ENCODE data around the gene PSMA4. TPM values are rescaled to one million over a fixed set of nuclear protein-coding genes. Genes with fewer than 3 reads are reported as not detected.

The PSMA4 gene
- total and polyA plus RNA-seq, 2 of the 8 experiments (the other 6 are each of a cell fraction or from before 2014, with no cell fraction given): 348 to 445 TPM

GRCh38 chr15:78538358-78538757 lies 1.9 kb upstream of the PSMA4 start:
- Histone ChIP-seq H3K27ac (ENCODE audit: low read depth, low read length) (no peak overlapping the region), H3K56ac (replicated peaks; ENCODE audit: insufficient read length, low read depth, low read length) (no peak overlapping the region), H2AK5ac (ENCODE audit: low read depth, low read length) (no peak overlapping the region), H3K9me3 (ENCODE audit: insufficient read depth in 2 of 2, low read depth in 1 of 2, low read length in 1 of 2) (no peaks in the 10 kb centered on the region), H3K4me2 (ENCODE audit: insufficient read depth in 1 of 2, low read depth in 2 of 2, low read length in 2 of 2) (no peak overlapping the region), H2BK5ac (ENCODE audit: low read depth, low read length) (no peak overlapping the region), H4K5ac (ENCODE audit: insufficient read length, low read depth, low read length) (no peak overlapping the region), H3K14ac (ENCODE audit: insufficient read length) (no peak overlapping the region), H3K4me1 (replicated peaks in 1 of 4; ENCODE audit: control insufficient read depth in 3 of 4, insufficient read depth in 4 of 4, low read length in 3 of 4) (peaks cover 0 to 3% (median 1%) of the 10 kb centered on the region in 4 experiments; a peak in 3 of 7 replicates), H3K18ac (ENCODE audit: extremely low read depth, low read length) (no peak overlapping the region), H3K36me3 (ENCODE audit: control insufficient read depth in 2 of 4, insufficient read depth in 4 of 4, low read length in 3 of 4) (peaks cover 0 to 16% (median 6%) of the 10 kb centered on the region in 4 experiments; a peak in 6 of 8 replicates), H3K79me2 (ENCODE audit: control insufficient read depth in 1 of 2, insufficient read depth in 2 of 2, low read length in 2 of 2) (peaks cover 0 to 22% of the 10 kb centered on the region in 2 experiments; a peak in 2 of 4 replicates), H4K20me1 (replicated peaks in 1 of 2; ENCODE audit: control insufficient read depth in 1 of 2, insufficient read depth in 2 of 2, low read length in 2 of 2) (no peaks in the 10 kb centered on the region), H3K4me3 (ENCODE audit: extremely low read depth in 1 of 4, insufficient read depth in 2 of 4, low read depth in 3 of 4, low read length in 4 of 4) (no peak overlapping the region), H2BK12ac (ENCODE audit: low read depth, low read length) (no peak overlapping the region; the same call in 1 of the 2 replicates), H3K23ac (ENCODE audit: insufficient read length) (no peak overlapping the region), H2AFZ (ENCODE audit: low read length) (no peak overlapping the region), H3K9ac (replicated peaks in 1 of 4; ENCODE audit: extremely low read depth in 1 of 4, low read depth in 3 of 4, low read length in 3 of 4) (no peak overlapping the region), H4K91ac (replicated peaks; ENCODE audit: insufficient read length, low read length) (no peak overlapping the region), H3K27me3 (replicated peaks in 1 of 4; ENCODE audit: control insufficient read depth in 3 of 4, extremely low read depth in 1 of 4, insufficient read depth in 3 of 4, low read length in 3 of 4) (no peaks in the 10 kb centered on the region), H4K8ac (ENCODE audit: extremely low read depth, insufficient read depth, low read length) (no peak overlapping the region), H2BK15ac (ENCODE audit: low read length) (no peak overlapping the region), H2BK20ac (ENCODE audit: low read length) (no peak overlapping the region), H3K23me2 (ENCODE audit: low read depth, low read length) (peaks cover 3% of the 10 kb centered on the region; the same call in 1 of the 2 replicates), H2BK120ac (replicated peaks; ENCODE audit: low read depth, low read length) (no peak overlapping the region), H3K79me1 (ENCODE audit: low read depth, low read length) (peaks cover 3% of the 10 kb centered on the region), H3K4ac (replicated peaks; ENCODE audit: insufficient read length, low read depth, low read length) (no peak overlapping the region)
- no peak for FAIRE-seq
- DNase-seq (ENCODE audit: low read depth in 1 of 2, low spot score in 2 of 2): no peak
- CTCF ChIA-PET (ENCODE audit: partially characterized antibody): interaction anchor here (0.6 kb wide), 1 partner anchor 246 kb away, joined by 3 read pairs; no protein-coding TSS in a partner anchor
- 93% methylated on average over 1 of the region's 1 CpG; no CpG with 5 or more reads in 1 of the 2 experiments for WGBS, 2 experiments (ENCODE audit: extremely low coverage in 1 of 2, insufficient coverage in 1 of 2, insufficient read length in 1 of 2, insufficient replicate concordance in 2 of 2, low coverage in 1 of 2, low lambda C conversion rate in 2 of 2, missing lambda C conversion rate in 1 of 2)
- POLR2A ChIA-PET (ENCODE audit: partially characterized antibody): no interaction called here
- no peak for TF ChIP-seq SUZ12 (IDR thresholded peaks at IDR 0.05; ENCODE audit: low read length)
- no peak for TF ChIP-seq NANOG (IDR thresholded peaks at IDR 0.05; ENCODE audit: insufficient read depth, low read depth, low read length, poor library complexity, severe bottlenecking)
- no peak for TF ChIP-seq ATF3 (IDR thresholded peaks at IDR 0.05; ENCODE audit: insufficient read depth, low read depth, low read length)
- no peak for TF ChIP-seq TEAD4 (IDR thresholded peaks at IDR 0.05; ENCODE audit: low read depth, low read length)
- no peak for TF ChIP-seq FOSL1 (IDR thresholded peaks at IDR 0.05; ENCODE audit: insufficient read depth, low read depth, low read length)
- no peak for TF ChIP-seq NRF1 (IDR thresholded peaks at IDR 0.05; ENCODE audit: low read depth, low read length)
- no peak for TF ChIP-seq POLR2A (IDR thresholded peaks at IDR 0.05; ENCODE audit: control extremely low read depth in 1 of 2, low read depth in 2 of 2, low read length in 2 of 2)
- no peak for TF ChIP-seq EP300 (IDR thresholded peaks at IDR 0.05; ENCODE audit: borderline replicate concordance in 1 of 2, low read depth in 2 of 2, low read length in 2 of 2)
- no peak for TF ChIP-seq KDM1A (IDR thresholded peaks at IDR 0.05; ENCODE audit: borderline replicate concordance, low read length)
- no peak for TF ChIP-seq CTCF (IDR thresholded peaks at IDR 0.05; ENCODE audit: control extremely low read depth in 1 of 3, insufficient read depth in 1 of 3, low read depth in 1 of 3, low read length in 3 of 3)

Data from H1 (cell line).